HG03045 (cell line): Measurements from ENCODE around the gene CARMIL3.
"Not testable (repeated sequence)": the region's sequence is repeated elsewhere in the genome, so short reads cannot be mapped to it uniquely, and the experiment has no call there.

ENCODE experiments used
- ATAC-seq: cut with Tn5 transposase; IDR thresholded peaks from one replicate; pipeline ENCODE4 v1.9.1; 2021; ENCODE audit warnings: mild to moderate bottlenecking, moderate library complexity; ENCODE audit not compliant: unreplicated experiment

CARMIL3 gene

DNA sequence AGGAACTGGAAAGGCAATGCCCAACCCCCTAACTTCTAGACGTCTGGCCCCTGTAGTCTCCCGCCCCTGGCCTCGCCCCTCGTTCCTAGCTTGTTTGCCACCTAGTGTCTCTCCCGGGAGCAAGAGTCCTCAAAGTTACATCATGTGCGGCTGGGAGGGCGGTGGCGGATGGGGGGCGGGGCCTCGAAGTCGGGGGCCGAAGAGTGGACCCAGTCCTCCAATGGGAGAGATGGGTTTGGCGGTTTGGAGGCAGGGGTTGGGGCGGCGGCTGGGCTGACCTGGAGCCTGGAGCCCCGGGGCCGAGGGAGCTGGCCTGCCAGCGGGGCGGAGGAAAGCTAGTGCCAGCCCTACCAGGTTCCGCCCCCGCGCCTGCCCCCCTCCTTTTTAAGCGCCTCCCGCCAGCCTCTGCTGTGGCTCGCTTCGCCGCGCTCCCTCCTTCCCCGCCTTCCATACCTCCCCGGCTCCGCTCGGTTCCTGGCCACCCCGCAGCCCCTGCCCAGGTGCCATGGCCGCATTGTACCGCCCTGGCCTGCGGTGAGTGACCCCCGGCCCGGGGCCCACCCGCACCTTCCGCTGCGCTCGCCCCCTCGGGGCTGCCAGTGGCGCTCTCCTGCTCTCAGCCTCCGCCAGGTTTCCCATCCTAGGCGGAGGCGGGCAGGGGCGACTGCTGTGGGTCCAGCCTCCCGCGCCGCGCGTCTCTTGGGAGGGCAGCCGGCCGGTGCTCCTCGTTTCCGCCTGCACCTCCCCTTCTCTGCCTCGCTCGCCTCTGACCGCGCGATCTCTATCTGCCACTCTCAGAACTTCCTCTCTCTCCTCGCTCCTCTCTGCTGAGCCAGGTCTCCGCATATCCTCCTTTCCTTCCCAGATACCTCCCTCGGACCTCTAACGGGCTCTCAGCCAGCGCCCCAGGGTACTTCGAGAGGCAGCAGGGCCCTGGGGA lies 42.4 kb downstream of the CARMIL3 start, which contains the start of gene PCK2:
Gene PCK2, plus strand, starts transcription at position 411 of the 940 bp plus-strand sequence. Its CDS starts 95 bp downstream, at position 506.
- ATAC-seq = peak; percentile 59

DNA sequence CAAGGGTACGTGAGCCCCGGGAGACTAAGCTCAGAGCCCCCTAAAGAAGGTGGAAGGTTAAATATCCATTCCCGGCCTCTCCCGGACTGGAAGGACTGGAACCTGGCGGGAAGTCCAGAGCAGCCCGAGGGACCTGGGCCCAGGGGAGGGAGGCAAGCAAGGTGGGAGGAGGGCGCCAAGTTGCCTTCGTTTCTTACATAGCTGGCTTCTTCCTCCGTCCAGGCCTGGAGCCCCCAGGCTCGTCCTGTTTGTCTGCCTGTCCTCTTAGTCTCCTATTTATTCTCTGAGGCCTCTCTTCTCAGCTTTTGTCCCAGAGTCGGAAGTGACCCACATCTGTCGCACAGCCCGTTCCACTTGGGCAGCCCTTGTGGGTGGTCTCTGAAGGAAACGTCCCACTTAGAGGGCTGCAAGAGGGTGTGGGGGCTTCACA lies 43.0 kb downstream of the CARMIL3 start:
- no peak for ATAC-seq

DNA sequence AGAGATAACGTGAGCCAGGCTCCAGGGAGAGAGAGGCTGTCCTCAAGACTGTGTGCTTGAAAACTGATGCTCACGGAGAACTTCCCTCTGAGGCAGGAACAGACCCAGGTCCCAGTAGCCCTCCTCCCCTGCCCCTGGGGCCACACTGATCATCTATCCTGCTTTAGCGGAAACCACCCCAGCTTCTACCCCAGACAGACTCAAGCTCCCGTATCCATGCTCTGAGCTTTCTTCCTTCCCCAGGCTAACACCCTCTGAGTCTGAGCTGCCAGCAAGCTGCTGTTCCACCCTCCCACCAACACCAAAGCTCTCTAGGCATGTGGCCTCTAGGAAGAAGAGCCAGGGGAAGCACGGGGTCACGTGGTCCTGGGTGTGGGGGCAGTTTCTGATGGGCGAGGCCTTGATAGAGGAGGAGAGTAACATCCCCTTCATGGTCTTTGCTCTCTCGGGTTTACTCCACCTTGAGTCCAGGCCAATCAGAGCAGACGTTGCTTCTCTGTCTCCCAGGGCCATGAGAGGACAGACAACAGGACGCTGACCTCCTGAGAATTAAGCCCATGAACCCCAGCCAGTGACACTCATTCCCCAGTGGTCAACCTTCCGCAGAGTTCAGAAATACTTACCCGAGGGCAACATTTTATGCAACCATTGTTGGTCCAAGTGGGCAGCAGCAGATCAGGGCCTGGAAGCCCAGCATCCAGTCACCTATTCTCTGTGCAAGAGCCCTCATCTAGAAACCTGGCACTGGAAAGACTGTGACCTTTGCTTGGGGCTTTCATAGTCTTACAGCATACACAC lies 43.7 kb downstream of the CARMIL3 start:
- peak; percentile 48 for ATAC-seq

DNA sequence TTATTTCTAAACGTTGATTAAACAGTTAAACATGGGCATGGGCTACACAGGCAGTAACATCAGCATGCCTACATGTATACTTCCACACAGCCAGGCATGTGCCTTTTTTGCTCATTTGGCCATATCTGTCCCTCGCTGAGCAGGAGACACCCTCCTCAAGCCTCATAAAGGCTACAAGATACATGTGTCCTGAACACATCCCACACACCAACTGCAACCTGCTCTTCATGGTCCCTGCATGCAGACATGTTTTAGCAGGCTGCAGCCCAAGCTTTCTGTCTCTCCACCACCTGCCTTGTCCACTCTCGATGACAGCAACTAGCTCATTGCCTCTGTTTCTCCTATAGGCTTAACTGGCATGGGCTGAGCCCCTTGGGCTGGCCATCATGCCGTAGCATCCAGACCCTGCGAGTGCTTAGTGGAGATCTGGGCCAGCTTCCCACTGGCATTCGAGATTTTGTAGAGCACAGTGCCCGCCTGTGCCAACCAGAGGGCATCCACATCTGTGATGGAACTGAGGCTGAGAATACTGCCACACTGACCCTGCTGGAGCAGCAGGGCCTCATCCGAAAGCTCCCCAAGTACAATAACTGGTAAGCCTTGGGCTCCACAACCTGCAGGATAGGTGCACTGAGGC lies 44.9 kb downstream of the CARMIL3 start:
- no peak for ATAC-seq

DNA sequence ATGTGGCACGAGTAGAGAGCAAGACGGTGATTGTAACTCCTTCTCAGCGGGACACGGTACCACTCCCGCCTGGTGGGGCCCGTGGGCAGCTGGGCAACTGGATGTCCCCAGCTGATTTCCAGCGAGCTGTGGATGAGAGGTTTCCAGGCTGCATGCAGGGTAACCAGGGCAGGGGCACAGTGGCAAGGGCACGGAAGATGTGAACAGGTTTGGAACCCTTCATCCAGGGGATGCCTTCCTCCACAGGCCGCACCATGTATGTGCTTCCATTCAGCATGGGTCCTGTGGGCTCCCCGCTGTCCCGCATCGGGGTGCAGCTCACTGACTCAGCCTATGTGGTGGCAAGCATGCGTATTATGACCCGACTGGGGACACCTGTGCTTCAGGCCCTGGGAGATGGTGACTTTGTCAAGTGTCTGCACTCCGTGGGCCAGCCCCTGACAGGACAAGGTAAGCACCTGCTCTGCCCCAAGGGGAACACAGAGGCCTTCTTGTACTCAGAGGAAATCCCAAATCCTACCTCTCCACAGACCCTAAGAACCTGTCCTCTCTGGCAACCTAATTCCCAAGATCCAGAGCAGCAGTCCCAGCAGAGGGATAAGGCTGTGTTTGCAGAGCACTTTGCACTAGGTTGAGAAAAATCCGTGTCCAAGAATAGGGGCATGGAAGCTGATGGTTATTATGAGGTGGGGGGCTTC lies 46.6 kb downstream of the CARMIL3 start:
- ATAC-seq = no peak

DNA sequence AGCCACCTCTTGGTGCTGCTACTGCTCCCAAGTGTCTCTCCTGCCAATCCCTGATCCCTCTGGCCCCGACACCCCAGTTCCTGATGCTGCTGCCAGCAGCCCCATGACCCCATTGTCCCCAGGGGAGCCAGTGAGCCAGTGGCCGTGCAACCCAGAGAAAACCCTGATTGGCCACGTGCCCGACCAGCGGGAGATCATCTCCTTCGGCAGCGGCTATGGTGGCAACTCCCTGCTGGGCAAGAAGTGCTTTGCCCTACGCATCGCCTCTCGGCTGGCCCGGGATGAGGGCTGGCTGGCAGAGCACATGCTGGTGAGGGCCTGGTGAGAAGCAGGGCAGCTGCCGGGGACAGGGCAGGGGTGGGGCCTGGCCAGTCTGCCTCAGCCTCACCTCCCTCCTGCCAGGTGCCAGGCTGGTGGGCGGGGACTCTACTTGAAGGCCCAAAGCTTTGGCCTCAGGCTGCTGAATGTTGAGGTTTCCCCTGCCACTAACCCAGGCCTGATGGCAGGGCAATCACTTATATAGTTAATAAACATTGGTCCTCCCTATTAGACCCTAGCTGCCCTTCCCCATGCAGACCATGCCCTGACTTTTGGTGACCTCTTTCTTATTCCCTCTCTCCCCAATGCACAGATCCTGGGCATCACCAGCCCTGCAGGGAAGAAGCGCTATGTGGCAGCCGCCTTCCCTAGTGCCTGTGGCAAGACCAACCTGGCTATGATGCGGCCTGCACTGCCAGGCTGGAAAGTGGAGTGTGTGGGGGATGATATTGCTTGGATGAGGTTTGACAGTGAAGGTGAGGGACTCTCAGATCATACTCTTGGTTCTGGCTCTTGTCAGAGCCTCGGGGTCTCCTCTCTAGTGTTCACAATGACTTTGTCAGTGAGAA lies 47.4 kb downstream of the CARMIL3 start:
- ATAC-seq = no peak

DNA sequence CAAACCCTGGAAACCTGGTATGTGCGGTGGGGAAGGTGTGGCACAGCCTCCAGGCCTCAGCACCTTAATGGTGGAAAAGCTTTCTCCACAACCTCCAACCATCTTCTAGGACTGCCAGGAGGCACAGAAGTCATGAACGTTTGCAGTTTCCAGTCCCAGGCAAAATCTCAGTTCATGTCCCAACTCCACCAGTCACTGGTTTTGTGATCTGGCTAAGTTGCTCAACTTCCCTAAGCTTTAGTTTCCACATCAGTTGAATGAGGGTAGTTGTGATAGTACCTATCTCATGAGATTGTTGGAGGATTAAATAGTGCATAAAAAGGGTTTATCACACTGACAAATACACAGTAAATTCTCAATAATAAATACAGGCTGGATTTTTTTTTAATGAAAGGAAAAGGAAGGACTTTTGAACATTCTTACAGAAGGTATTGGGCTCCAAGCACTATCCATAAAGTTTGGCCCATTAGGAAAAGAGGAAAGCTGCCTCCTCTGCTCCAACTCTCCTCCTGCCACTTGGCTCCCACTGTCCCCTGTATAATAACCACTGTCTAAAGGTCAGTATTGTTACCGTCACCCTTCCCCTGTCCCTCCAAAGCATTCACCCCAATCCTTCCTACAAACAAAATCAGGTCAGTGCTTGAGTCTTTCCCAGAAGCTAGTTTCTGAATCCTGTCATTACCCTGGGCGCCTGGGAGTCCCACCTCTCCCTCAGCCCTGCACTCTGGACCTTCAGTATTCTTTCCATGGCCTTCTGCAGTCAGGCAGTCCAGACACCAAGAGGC lies 48.6 kb downstream of the CARMIL3 start:
- no peak for ATAC-seq

DNA sequence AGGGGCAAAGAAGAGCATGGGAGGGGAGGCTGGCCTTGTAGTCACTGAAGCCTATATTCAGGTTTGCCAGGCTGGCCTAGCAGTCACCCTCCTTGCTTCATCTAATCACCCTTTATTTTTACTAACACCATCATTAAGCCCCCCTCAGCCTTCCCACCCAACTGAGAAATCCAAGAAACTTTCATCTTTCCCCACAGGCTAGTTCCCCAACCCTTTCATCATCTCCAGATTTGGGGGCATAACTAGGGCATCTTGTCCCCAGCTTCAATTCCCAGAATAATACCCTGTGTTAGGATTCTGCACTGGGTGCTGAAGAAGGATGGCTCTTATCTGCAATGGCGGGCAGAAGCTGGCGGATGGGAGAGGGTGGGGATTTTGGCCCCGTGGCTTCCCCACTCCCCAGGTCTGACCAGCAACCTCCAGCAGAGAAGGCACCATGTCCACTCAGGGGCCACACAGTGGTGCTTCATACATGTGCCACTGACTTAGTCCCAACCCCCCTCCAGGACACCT lies 49.2 kb downstream of the CARMIL3 start:
- no peak for ATAC-seq

DNA sequence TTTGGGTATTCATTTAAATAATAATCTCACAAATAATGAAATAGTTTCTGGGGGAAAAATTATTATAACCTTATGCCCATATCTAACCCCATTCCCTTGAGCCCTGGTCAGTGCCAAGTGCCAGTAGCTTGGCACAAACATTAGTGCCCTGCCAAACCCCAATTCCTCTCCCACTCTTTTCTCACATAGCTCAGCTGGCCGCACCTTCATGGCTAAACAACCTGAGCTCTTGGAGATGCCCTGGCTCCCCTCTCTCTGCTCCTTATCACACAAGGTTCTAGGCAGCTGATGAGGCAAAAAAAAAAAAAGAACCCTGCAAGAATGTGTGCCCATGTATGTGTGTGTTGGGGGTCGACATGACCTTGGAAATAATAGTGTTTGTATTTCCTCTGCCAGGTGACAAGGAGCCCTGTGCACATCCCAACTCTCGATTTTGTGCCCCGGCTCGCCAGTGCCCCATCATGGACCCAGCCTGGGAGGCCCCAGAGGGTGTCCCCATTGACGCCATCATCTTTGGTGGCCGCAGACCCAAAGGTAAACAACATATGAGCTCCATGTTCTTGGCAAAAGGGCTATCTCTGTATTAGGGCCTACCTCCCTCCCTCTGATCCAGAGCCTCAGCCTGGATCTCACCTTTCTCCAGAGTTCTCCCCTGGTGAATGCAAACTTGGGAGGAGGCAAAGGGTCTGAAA lies 50.7 kb downstream of the CARMIL3 start:
- ATAC-seq = no peak

DNA sequence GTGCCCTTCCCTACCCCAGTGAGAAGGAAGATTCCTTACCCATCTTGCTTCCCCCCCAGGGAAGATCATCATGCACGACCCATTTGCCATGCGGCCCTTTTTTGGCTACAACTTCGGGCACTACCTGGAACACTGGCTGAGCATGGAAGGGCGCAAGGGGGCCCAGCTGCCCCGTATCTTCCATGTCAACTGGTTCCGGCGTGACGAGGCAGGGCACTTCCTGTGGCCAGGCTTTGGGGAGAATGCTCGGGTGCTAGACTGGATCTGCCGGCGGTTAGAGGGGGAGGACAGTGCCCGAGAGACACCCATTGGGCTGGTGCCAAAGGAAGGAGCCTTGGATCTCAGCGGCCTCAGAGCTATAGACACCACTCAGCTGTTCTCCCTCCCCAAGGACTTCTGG lies 51.6 kb downstream of the CARMIL3 start:
- no peak for ATAC-seq

DNA sequence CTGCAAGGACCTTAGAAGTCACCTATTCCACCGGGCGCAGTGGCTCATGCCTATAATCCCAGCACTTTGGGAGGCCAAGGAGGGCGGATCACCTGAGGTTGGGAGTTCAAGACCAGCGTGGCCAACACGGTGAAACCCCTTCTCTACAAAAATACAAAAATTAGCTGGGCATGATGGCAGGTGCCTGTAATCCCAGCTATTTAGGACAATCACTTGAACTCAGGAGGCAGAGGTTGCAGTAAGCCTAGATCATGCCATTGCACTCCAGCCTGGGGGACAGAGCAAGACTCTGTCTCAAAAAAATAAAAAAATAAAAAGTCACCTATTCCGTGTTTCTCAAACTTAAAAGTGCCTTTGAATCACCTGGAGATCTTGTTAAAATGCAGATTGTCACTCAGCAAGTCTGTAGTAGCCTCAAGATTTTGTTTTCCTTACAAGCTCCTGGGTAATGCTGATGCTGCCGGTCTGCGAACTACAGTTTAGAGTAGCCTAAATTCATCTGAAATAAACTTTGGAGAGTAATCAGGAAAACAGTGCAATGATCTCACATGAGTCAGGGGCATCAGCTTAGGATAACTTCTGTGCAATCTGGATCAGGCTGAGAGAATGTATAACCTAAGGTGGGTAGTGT lies 53.9 kb downstream of the CARMIL3 start:
- not testable (repeated sequence) for ATAC-seq

DNA sequence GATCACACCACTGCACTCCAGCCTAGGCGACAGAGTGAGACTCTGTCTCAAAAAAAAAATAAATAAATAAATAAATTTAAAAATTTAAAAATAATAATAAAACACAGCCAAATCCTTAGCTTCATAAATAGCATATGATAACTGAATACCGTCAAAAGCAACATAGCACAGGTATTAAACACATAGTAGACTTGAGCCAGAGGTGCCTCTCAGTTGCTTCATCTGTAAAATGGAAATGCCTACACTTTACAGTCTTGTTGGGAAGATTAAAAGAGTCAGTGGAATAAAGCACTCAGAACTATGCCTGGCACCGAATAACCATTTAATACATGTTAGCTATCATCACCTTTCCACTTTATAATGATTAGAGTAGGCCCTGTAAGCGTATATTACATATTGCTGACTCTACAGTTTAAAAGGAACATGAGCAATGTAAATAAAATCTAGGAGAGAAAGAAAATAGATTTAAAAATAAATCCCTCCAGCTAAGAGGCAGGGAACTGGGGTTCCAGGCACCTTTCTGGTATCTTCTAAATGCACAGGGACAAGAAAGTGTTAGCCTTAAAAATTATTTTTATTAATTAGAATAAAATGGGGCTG lies 55.0 kb downstream of the CARMIL3 start:
- ATAC-seq = no peak

DNA sequence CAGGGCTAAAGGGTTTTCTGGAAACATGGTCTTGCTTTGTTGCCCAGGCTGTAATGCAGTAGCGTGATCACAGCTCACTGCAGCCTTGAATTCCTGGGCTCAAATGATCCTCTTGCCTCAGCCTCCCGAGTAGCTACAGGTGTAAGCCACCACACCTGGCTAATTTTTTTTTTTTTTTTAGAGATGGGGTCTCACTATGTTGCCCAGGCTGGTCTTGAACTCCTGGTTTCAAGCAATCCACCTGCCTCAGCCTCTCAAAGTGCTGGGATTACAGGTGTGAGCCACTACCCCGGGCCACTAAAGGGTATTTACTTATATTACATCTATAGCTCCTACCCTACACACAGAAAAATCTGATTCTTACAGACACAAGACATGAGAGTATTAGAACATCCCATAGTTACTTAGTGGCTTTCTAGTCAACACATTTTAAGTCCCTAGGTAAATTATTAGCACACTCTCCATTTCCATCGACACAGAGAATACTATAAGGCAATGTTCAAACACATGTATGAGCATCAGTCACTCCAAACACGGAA lies 56.6 kb downstream of the CARMIL3 start:
- peak; percentile 19 for ATAC-seq

DNA sequence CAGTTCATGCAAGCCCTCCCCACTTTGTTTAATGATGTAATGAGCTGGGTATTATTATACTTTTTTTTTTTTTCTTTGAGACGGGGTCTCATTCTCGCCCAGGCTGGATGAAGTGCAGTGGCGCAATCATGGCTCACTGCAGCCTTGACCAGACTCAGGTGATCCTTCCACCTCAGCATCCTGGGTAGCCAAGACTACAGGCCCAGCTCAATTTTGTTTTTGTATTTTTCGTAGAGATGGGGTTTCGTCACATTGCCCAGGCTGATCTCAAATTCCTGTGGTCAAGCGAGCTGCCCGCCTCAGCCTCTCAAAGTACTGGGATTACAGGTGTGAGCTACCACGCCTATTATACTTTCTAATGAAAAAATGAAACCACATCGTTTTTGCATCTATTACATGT lies 58.3 kb downstream of the CARMIL3 start:
- ATAC-seq = no peak

DNA sequence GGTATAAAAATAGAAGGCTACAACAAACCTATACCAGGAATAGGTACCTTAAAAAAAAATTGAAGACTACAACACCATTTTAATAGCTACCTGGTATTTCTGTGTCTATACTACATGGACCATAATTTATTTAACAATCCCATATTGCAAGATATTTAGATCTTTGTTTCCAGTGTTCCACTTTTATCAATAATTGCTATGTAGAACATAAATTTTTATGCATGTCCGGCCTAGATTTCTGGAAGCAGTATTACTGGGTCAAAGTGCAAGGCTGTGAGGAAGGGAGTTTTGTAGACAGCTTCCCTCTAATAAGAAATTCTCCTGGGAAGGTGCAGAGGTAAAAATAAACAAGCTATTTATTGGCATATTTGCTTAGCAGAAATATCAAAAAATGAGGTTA lies 58.7 kb downstream of the CARMIL3 start:
- no peak for ATAC-seq

DNA sequence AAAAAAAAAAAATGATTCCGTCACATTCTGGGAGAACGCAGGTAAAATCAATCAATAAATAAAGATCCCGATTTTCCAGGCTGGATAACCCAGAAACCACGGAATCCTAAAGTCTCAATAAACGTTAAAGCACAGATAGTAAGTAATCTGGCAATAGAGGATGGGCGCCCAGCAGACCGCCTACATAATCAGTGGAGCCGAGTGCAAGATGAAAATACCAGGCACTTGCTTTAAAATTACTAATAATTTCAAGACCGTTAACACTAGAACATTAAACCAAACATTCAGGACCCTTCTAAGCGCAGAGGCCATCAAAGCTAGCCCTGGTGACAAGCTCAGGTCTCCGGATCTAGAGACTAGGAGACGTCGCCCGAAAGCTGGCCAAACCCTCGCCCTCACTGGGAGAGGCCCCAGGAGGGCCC lies 61.6 kb downstream of the CARMIL3 start:
- ATAC-seq = no peak
